ENCODE results near the gene FAM181B. TPM values are rescaled to one million over a fixed set of nuclear protein-coding genes. Genes with fewer than 3 reads are reported as not detected.

FAM181B gene
- polyA plus RNA-seq, 1 of the 3 experiments (the other 2 are of a cell fraction) = 0.02 TPM

DNA sequence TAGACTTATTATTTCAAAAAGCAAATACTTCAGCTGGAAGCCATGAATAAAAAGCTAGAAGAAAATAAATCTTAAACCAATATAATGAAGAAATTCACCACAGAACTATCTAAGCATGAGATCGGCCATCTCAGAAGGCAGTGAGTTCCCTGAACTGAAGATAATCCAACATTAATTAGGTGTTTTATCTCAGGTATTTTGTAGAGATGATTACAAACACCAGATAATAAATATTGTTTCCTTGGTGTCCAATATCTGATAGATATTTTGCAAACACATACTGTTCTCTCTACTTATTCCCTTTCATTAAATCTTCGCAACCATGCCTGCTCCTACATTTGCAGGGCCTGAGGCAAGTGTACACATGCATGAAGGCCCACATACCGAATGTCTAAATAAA, 26.0 kb upstream of the FAM181B start:
- H3K79me2 ChIP-seq (ENCODE audit: insufficient read depth) = no peaks in the 10 kb centered on the region
- no peak overlapping the region for H2AFZ ChIP-seq (ENCODE audit: low read depth)
- H3K4me3 ChIP-seq (ENCODE audit: low read depth in 2 of 2, low read length in 1 of 2) = no peak overlapping the region
- H3K9ac ChIP-seq = no peak overlapping the region
- H4K20me1 ChIP-seq (ENCODE audit: insufficient read depth) = no peaks in the 10 kb centered on the region
- no peaks in the 10 kb centered on the region for H3K9me2 ChIP-seq
- no peaks in the 10 kb centered on the region; the same call in 1 of the 2 replicates for H3K27me3 ChIP-seq (ENCODE audit: insufficient read depth)
- no peaks in the 10 kb centered on the region for H3F3A ChIP-seq (replicated peaks; ENCODE audit: insufficient read depth)
- no peaks in the 10 kb centered on the region for H3K36me3 ChIP-seq (replicated peaks in 1 of 2; ENCODE audit: control insufficient read depth in 1 of 2, insufficient read depth in 2 of 2, low read length in 1 of 2)
- CTCF ChIA-PET = interaction anchor here (0.6 kb wide), 1 partner anchor 1461 kb away, joined by 3 read pairs; no protein-coding TSS in a partner anchor
- H3K9me3 ChIP-seq = no peaks in the 10 kb centered on the region
- no peak overlapping the region for H3K27ac ChIP-seq (ENCODE audit: low read depth in 2 of 2, low read length in 1 of 2)
- no peak for DNase-seq
- POLR2A ChIA-PET = no interaction called here
- H3K4me1 ChIP-seq (ENCODE audit: control insufficient read depth in 1 of 2, insufficient read depth in 2 of 2, low read depth in 1 of 2, low read length in 1 of 2) = peaks cover 0 to 4% of the 10 kb centered on the region in 2 experiments; a peak in 1 of 4 replicates
- TF ChIP-seq, protein P1, sequence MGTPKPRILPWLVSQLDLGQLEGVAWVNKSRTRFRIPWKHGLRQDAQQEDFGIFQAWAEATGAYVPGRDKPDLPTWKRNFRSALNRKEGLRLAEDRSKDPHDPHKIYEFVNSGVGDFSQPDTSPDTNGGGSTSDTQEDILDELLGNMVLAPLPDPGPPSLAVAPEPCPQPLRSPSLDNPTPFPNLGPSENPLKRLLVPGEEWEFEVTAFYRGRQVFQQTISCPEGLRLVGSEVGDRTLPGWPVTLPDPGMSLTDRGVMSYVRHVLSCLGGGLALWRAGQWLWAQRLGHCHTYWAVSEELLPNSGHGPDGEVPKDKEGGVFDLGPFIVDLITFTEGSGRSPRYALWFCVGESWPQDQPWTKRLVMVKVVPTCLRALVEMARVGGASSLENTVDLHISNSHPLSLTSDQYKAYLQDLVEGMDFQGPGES (IDR thresholded peaks at IDR 0.05; ENCODE audit: low read depth, low read length) = no peak
- TF ChIP-seq MXI1 (IDR thresholded peaks at IDR 0.05; ENCODE audit: low read depth, low read length) (no peak), TEAD4 (IDR thresholded peaks at IDR 0.05; ENCODE audit: borderline replicate concordance, insufficient read depth) (no peak), FOXM1 (IDR thresholded peaks at IDR 0.05; ENCODE audit: low read depth) (no peak), SMC3 (IDR thresholded peaks at IDR 0.05; ENCODE audit: low read depth, low read length) (no peak), SIN3A (IDR thresholded peaks at IDR 0.05; ENCODE audit: borderline replicate concordance, low read depth, low read length) (no peak), FOSL2 (IDR thresholded peaks at IDR 0.05; ENCODE audit: borderline replicate concordance, low read depth) (no peak), TCF12 (IDR thresholded peaks at IDR 0.05) (no peak), EP300 (IDR thresholded peaks at IDR 0.05; ENCODE audit: borderline replicate concordance in 1 of 2, low read depth in 1 of 2, low read length in 1 of 2) (no peak), GABPA (IDR thresholded peaks at IDR 0.05; ENCODE audit: low read depth) (no peak), JUND (IDR thresholded peaks at IDR 0.05) (no peak), RFX5 (IDR thresholded peaks at IDR 0.05; ENCODE audit: low read length) (no peak), GATA2 (CRISPR knock-in tag; IDR thresholded peaks at IDR 0.05) (no peak)
- TF ChIP-seq, protein P2, sequence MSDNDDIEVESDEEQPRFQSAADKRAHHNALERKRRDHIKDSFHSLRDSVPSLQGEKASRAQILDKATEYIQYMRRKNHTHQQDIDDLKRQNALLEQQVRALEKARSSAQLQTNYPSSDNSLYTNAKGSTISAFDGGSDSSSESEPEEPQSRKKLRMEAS (IDR thresholded peaks at IDR 0.05; ENCODE audit: low read depth) = no peak
- TF ChIP-seq, protein P3, sequence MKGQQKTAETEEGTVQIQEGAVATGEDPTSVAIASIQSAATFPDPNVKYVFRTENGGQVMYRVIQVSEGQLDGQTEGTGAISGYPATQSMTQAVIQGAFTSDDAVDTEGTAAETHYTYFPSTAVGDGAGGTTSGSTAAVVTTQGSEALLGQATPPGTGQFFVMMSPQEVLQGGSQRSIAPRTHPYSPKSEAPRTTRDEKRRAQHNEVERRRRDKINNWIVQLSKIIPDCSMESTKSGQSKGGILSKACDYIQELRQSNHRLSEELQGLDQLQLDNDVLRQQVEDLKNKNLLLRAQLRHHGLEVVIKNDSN (IDR thresholded peaks at IDR 0.05; ENCODE audit: borderline replicate concordance, low read depth) = no peak
- TF ChIP-seq, protein P4, sequence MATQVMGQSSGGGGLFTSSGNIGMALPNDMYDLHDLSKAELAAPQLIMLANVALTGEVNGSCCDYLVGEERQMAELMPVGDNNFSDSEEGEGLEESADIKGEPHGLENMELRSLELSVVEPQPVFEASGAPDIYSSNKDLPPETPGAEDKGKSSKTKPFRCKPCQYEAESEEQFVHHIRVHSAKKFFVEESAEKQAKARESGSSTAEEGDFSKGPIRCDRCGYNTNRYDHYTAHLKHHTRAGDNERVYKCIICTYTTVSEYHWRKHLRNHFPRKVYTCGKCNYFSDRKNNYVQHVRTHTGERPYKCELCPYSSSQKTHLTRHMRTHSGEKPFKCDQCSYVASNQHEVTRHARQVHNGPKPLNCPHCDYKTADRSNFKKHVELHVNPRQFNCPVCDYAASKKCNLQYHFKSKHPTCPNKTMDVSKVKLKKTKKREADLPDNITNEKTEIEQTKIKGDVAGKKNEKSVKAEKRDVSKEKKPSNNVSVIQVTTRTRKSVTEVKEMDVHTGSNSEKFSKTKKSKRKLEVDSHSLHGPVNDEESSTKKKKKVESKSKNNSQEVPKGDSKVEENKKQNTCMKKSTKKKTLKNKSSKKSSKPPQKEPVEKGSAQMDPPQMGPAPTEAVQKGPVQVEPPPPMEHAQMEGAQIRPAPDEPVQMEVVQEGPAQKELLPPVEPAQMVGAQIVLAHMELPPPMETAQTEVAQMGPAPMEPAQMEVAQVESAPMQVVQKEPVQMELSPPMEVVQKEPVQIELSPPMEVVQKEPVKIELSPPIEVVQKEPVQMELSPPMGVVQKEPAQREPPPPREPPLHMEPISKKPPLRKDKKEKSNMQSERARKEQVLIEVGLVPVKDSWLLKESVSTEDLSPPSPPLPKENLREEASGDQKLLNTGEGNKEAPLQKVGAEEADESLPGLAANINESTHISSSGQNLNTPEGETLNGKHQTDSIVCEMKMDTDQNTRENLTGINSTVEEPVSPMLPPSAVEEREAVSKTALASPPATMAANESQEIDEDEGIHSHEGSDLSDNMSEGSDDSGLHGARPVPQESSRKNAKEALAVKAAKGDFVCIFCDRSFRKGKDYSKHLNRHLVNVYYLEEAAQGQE (IDR thresholded peaks at IDR 0.05; ENCODE audit: low read depth, low read length) = no peak
- no peak overlapping the region for H3K4me2 ChIP-seq
- WGBS (ENCODE audit: low lambda C conversion rate) = 64% methylated on average over 3 of the region's 3 CpGs
